ENCODE results near the gene SLC13A3.

SLC13A3 gene

GRCh38 chr20:46674253-46675083 lies 23.2 kb upstream of the SLC13A3 start:
- Histone ChIP-seq H3K4me1 (ENCODE audit: control insufficient read depth, low read length) (no peaks in the 10 kb centered on the region), H3K9me3 (ENCODE audit: control insufficient read depth, insufficient read depth, low read length) (no peaks in the 10 kb centered on the region), H4K20me1 (ENCODE audit: control insufficient read depth, insufficient read depth, low read depth, low read length) (0 out of 2 replicates have a peak, but pooled peaks cover 2% of the 10 kb centered on the region), H3F3A (ENCODE audit: control insufficient read depth, insufficient read depth) (no peaks in the 10 kb centered on the region), H3K4me3 (ENCODE audit: low read length) (no peak overlapping the region), H3K4me2 (ENCODE audit: low read length) (no peak overlapping the region), H3K27ac (ENCODE audit: low read depth, low read length) (no peak overlapping the region), H3K36me3 (ENCODE audit: control insufficient read depth, low read length) (no peaks in the 10 kb centered on the region), H3K9me2 (replicated peaks; ENCODE audit: control insufficient read depth, low read length) (no peaks in the 10 kb centered on the region), H3K79me2 (ENCODE audit: control insufficient read depth, low read length) (no peaks in the 10 kb centered on the region), H3K27me3 (ENCODE audit: control insufficient read depth, low read length) (peaks cover 6% of the 10 kb centered on the region; the same call in 1 of the 2 replicates)
- TF ChIP-seq CTCF (IDR thresholded peaks at IDR 0.05; ENCODE audit: low read depth, low read length, poor library complexity, severe bottlenecking): no peak
- no peak for TF ChIP-seq EZH2phosphoT487 (IDR thresholded peaks at IDR 0.05; ENCODE audit: borderline replicate concordance, low read length)

GRCh38 chr20:46673394-46674252 lies 22.4 kb upstream of the SLC13A3 start:
- H3K79me2 ChIP-seq (ENCODE audit: control insufficient read depth, low read length): no peaks in the 10 kb centered on the region
- H3K4me2 ChIP-seq (ENCODE audit: low read length): no peak overlapping the region
- no peaks in the 10 kb centered on the region for H3K9me2 ChIP-seq (replicated peaks; ENCODE audit: control insufficient read depth, low read length)
- H3K4me3 ChIP-seq (ENCODE audit: low read length): no peak overlapping the region
- H3K9me3 ChIP-seq (ENCODE audit: control insufficient read depth, insufficient read depth, low read length): no peaks in the 10 kb centered on the region
- no peak overlapping the region for H3K27ac ChIP-seq (ENCODE audit: low read depth, low read length)
- H3F3A ChIP-seq (ENCODE audit: control insufficient read depth, insufficient read depth): no peaks in the 10 kb centered on the region
- H3K36me3 ChIP-seq (ENCODE audit: control insufficient read depth, low read length): no peaks in the 10 kb centered on the region
- 0 out of 2 replicates have a peak, but pooled peaks cover 2% of the 10 kb centered on the region for H4K20me1 ChIP-seq (ENCODE audit: control insufficient read depth, insufficient read depth, low read depth, low read length)
- H3K4me1 ChIP-seq (ENCODE audit: control insufficient read depth, low read length): no peaks in the 10 kb centered on the region
- no peak for TF ChIP-seq CTCF (IDR thresholded peaks at IDR 0.05; ENCODE audit: low read depth, low read length, poor library complexity, severe bottlenecking)
- TF ChIP-seq EZH2phosphoT487 (IDR thresholded peaks at IDR 0.05; ENCODE audit: borderline replicate concordance, low read length): no peak
- H3K27me3 ChIP-seq (ENCODE audit: control insufficient read depth, low read length): peaks cover 8% of the 10 kb centered on the region; the same call in 1 of the 2 replicates

GRCh38 chr20:46672543-46673148 lies 21.4 kb upstream of the SLC13A3 start:
- Histone ChIP-seq H3K4me1 (ENCODE audit: control insufficient read depth, low read length) (no peaks in the 10 kb centered on the region), H3K27ac (ENCODE audit: low read depth, low read length) (no peak overlapping the region)
- TF ChIP-seq CTCF (IDR thresholded peaks at IDR 0.05; ENCODE audit: low read depth, low read length, poor library complexity, severe bottlenecking) (no peak), EZH2phosphoT487 (IDR thresholded peaks at IDR 0.05; ENCODE audit: borderline replicate concordance, low read length) (no peak)

More at GRCh38 chr20:46672543-46673148, 21.4 kb upstream of the SLC13A3 start:
- peaks cover 11% of the 10 kb centered on the region; the same call in 1 of the 2 replicates for H3K27me3 ChIP-seq (ENCODE audit: control insufficient read depth, low read length)
- no peaks in the 10 kb centered on the region for H3K9me3 ChIP-seq (ENCODE audit: control insufficient read depth, insufficient read depth, low read length)
- H3K79me2 ChIP-seq (ENCODE audit: control insufficient read depth, low read length): no peaks in the 10 kb centered on the region
- H3K36me3 ChIP-seq (ENCODE audit: control insufficient read depth, low read length): no peaks in the 10 kb centered on the region
- no peak overlapping the region for H3K4me3 ChIP-seq (ENCODE audit: low read length)
- H3F3A ChIP-seq (ENCODE audit: control insufficient read depth, insufficient read depth): no peaks in the 10 kb centered on the region
- 0 out of 2 replicates have a peak, but pooled peaks cover 2% of the 10 kb centered on the region for H4K20me1 ChIP-seq (ENCODE audit: control insufficient read depth, insufficient read depth, low read depth, low read length)
- H3K9me2 ChIP-seq (replicated peaks; ENCODE audit: control insufficient read depth, low read length): no peaks in the 10 kb centered on the region
- H3K4me2 ChIP-seq (ENCODE audit: low read length): no peak overlapping the region

Data from DOHH2 (cell line).